GM18507 (cell line): ENCODE results near the gene TMEM150C.
"Not testable (repeated sequence)": the region's sequence is repeated elsewhere in the genome, so short reads cannot be mapped to it uniquely, and the experiment has no call there.

ENCODE experiments used
- DNase-seq: peaks from one replicate; pipeline ENCODE4 v3.0.0; 2011; ENCODE audit warnings: low read depth; ENCODE audit not compliant: insufficient read length; ENCODE audit errors: extremely low spot score
- FAIRE-seq: peaks from 2 replicates; lab custom pipeline; 2011; peaks lifted over from hg19 to GRCh38; lab: Jason Lieb, UNC

TMEM150C gene

GRCh38 chr4:82482387-82482786 lies 79.4 kb downstream of the TMEM150C start:
- DNase-seq (no peak), FAIRE-seq (no peak)

GRCh38 chr4:82481506-82481840 lies 80.3 kb downstream of the TMEM150C start:
- DNase-seq = no peak
- FAIRE-seq = no peak

GRCh38 chr4:82480771-82481505 lies 80.8 kb downstream of the TMEM150C start:
- DNase-seq (no peak), FAIRE-seq (no peak)

GRCh38 chr4:82479562-82479961 lies 82.2 kb downstream of the TMEM150C start:
- FAIRE-seq = no peak
- DNase-seq = no peak

- DNase-seq, FAIRE-seq: not testable (repeated sequence)
Observed at GRCh38 chr4:82477469-82477868, 84.3 kb downstream of the TMEM150C start.

GRCh38 chr4:82475931-82476330 lies 85.9 kb downstream of the TMEM150C start:
- DNase-seq, FAIRE-seq: not testable (repeated sequence)

- DNase-seq (no peak), FAIRE-seq (no peak)
Observed at GRCh38 chr4:82473621-82474164, 88.1 kb downstream of the TMEM150C start.

GRCh38 chr4:82473080-82473479 lies 88.7 kb downstream of the TMEM150C start:
- peak; percentile 51 for FAIRE-seq
- not testable (repeated sequence) for DNase-seq

- DNase-seq (no peak), FAIRE-seq (no peak)
Observed at GRCh38 chr4:82469791-82470345, 91.9 kb downstream of the TMEM150C start.

- FAIRE-seq = no peak
Observed at GRCh38 chr4:82467471-82467870, 94.3 kb downstream of the TMEM150C start.

GRCh38 chr4:82463221-82463620 lies 98.6 kb downstream of the TMEM150C start:
- no peak for FAIRE-seq
- DNase-seq = no peak

More at GRCh38 chr4:82467471-82467870, 94.3 kb downstream of the TMEM150C start:
- DNase-seq = no peak

GRCh38 chr4:82462415-82462831 lies 99.4 kb downstream of the TMEM150C start:
- FAIRE-seq (peak; percentile 70), DNase-seq (peak; percentile 60)

- FAIRE-seq (no peak), DNase-seq (no peak)
Observed at GRCh38 chr4:82461710-82462109, 100.1 kb downstream of the TMEM150C start.

- DNase-seq (no peak), FAIRE-seq (no peak)
Observed at GRCh38 chr4:82458729-82459128, 103.1 kb downstream of the TMEM150C start.

- FAIRE-seq (no peak), DNase-seq (no peak)
Observed at GRCh38 chr4:82457266-82457665, 104.5 kb downstream of the TMEM150C start.

- no peak for FAIRE-seq
- no peak for DNase-seq
Observed at GRCh38 chr4:82452026-82452425, 109.8 kb downstream of the TMEM150C start.

- DNase-seq (no peak), FAIRE-seq (no peak)
Observed at GRCh38 chr4:82450966-82451755, 110.6 kb downstream of the TMEM150C start.

GRCh38 chr4:82447886-82448285 lies 113.9 kb downstream of the TMEM150C start:
- no peak for FAIRE-seq
- DNase-seq = no peak

- DNase-seq (no peak), FAIRE-seq (no peak)
Observed at GRCh38 chr4:82439088-82439487, 122.7 kb downstream of the TMEM150C start.

- no peak for FAIRE-seq
- DNase-seq = no peak
Observed at GRCh38 chr4:82437285-82438005, 124.3 kb downstream of the TMEM150C start.
